Uterus (tissue), 2 donors: Measurements from ENCODE around the gene FAM200C.

Experiments
- CTCF ChIP-seq, 4 experiments: fragments of 200-600 bp in 2 of 4; fragments of 450-650 bp in 2 of 4; sonication (generic) in 2 of 4; IDR thresholded peaks; one replicate each; pipeline ENCODE4 v1.5.1; 2016 to 2019; ENCODE audit warnings: antibody characterized with exemption in 4 of 4, mild to moderate bottlenecking in 2 of 4, moderate library complexity in 1 of 4
- POLR2A ChIP-seq, 2 donors: fragments of 450-650 bp; IDR thresholded peaks; one replicate each; pipeline ENCODE4 v1.6.1; 2016; ENCODE audit warnings: antibody characterized with exemption in 2 of 2, mild to moderate bottlenecking in 1 of 2, moderate library complexity in 1 of 2

GRCh38 chr5:160348080-160348479 lies 51.8 kb downstream of the FAM200C start:
- TF ChIP-seq POLR2A (IDR thresholded peaks at IDR 0.05) (no peak), CTCF (IDR thresholded peaks at IDR 0.05) (no peak)
